ENCODE measurements around the gene ARHGAP20. TPM values are rescaled to one million over a fixed set of nuclear protein-coding genes. Genes with fewer than 3 reads are reported as not detected.

The ARHGAP20 gene
- total and polyA plus RNA-seq, 9 of the 15 experiments (the other 6 are each of a cell fraction or from before 2014, with no cell fraction given), result 0.07 TPM; not detected in 8

- no peak for TF ChIP-seq ZBTB33 (CRISPR knock-in tag; IDR thresholded peaks at IDR 0.05)
- no peak for TF ChIP-seq ZNF644 (tag; IDR thresholded peaks at IDR 0.05; ENCODE audit: low read depth)
Measured at GRCh38 chr11:110600322-110600721, 111.9 kb downstream of the ARHGAP20 start (continued).

- in situ Hi-C loops (cut with MboI), result no loop called here
- Histone ChIP-seq H3K4me1 (replicated peaks in 1 of 2; ENCODE audit: control insufficient read depth in 2 of 2, insufficient read depth in 2 of 2, low read length in 2 of 2) (no peaks in the 10 kb centered on the region), H3K9me1 (ENCODE audit: control insufficient read depth, insufficient read depth, low read length) (no peaks in the 10 kb centered on the region), H2AFZ (ENCODE audit: low read depth, low read length) (no peak overlapping the region), H3K27ac (ENCODE audit: extremely low read depth, low read depth, low read length) (no peak overlapping the region), H3K79me2 (ENCODE audit: control insufficient read depth, insufficient read depth, low read length) (no peaks in the 10 kb centered on the region), H3K9ac (ENCODE audit: insufficient read depth in 1 of 2, low read depth in 2 of 2, low read length in 2 of 2) (no peak overlapping the region), H4K20me1 (replicated peaks; ENCODE audit: control insufficient read depth, insufficient read depth, low read length) (no peaks in the 10 kb centered on the region), H3K4me2 (ENCODE audit: insufficient read depth, low read length) (no peak overlapping the region), H3K36me3 (ENCODE audit: control insufficient read depth, insufficient read depth, low read length) (no peaks in the 10 kb centered on the region), H3K27me3 (ENCODE audit: control insufficient read depth in 2 of 2, insufficient read depth in 2 of 2, low read length in 2 of 2) (no peaks in the 10 kb centered on the region), H3K4me3 (no peak overlapping the region), H3K9me3 (replicated peaks; ENCODE audit: control insufficient read depth, insufficient read depth, low read depth, low read length) (no peaks in the 10 kb centered on the region)
- ChIA-PET CTCF (ENCODE audit: low intra/inter-chr PET ratio) (no interaction called here), POLR2A (no interaction called here)
- no peak for DNase-seq (ENCODE audit: extremely low read depth in 1 of 4, low spot score in 3 of 4)
- BruUV-seq (replicated peaks), result no TSS peak
- FAIRE-seq, result no peak
- no peak for ATAC-seq
- TF ChIP-seq SNAPC5 (CRISPR knock-in tag; IDR thresholded peaks at IDR 0.05) (no peak), SAFB2 (IDR thresholded peaks at IDR 0.05; ENCODE audit: borderline replicate concordance, low read depth, low read length, severe bottlenecking) (no peak), GTF2E2 (tag; IDR thresholded peaks at IDR 0.05) (no peak), DNMT1 (IDR thresholded peaks at IDR 0.05) (no peak), CAMTA2 (CRISPR knock-in tag; conservative IDR thresholded peaks at IDR 0.05) (no peak)
- intact Hi-C loops (cut with micrococcal nuclease), result no loop called here
- 0% methylated on average over 5 of the region's 5 CpGs for WGBS (ENCODE audit: insufficient coverage, low coverage, missing lambda C conversion rate)
Measured at GRCh38 chr11:110599207-110599606, 113.0 kb downstream of the ARHGAP20 start.
